ENCODE data around the gene ZNF546.
A peak's percentile ranks its signal among the peaks of the same experiment; 100 is the strongest.

ZNF546 gene

GRCh38 chr19:39969681-39970424 lies 27.0 kb upstream of the ZNF546 start:
- Mint-ChIP-seq H3K9me3 (no peaks in the 10 kb centered on the region), H3K36me3 (ENCODE audit: insufficient read depth) (peaks cover 38% of the 10 kb centered on the region), H3K4me1 (ENCODE audit: low read depth in 2 of 2) (peaks cover 37 to 43% of the 10 kb centered on the region in 2 donors), H3K27ac (peak overlapping the region; percentile 98), H3K4me3 (peak overlapping the region; percentile 95 to 96), H3K27me3 (no peaks in the 10 kb centered on the region)
- ATAC-seq (replicated peaks): no peak
- DNase-seq: peak in 1 of 3 experiments; percentile 20

GRCh38 chr19:39970425-39970674 lies 26.5 kb upstream of the ZNF546 start:
- peaks cover 37 to 43% of the 10 kb centered on the region in 2 donors for H3K4me1 Mint-ChIP-seq (ENCODE audit: low read depth in 2 of 2)
- peak; percentile 18 for ATAC-seq (replicated peaks)
- H3K36me3 Mint-ChIP-seq (ENCODE audit: insufficient read depth): peaks cover 38% of the 10 kb centered on the region
- no peaks in the 10 kb centered on the region for H3K27me3 Mint-ChIP-seq
- peak overlapping the region; percentile 95 to 96 for H3K4me3 Mint-ChIP-seq
- no peaks in the 10 kb centered on the region for H3K9me3 Mint-ChIP-seq
- peak overlapping the region; percentile 98 for H3K27ac Mint-ChIP-seq
- DNase-seq: no peak

- H3K36me3 Mint-ChIP-seq (ENCODE audit: insufficient read depth): peaks cover 41% of the 10 kb centered on the region
- H3K4me1 Mint-ChIP-seq (ENCODE audit: low read depth in 2 of 2): peaks cover 37 to 43% of the 10 kb centered on the region in 2 donors
- peak within 1 kb of the TSS; percentile 98 for H3K27ac Mint-ChIP-seq
- ATAC-seq (replicated peaks) (peak; percentile 93), DNase-seq (peak; percentile 98)
- H3K9me3 Mint-ChIP-seq: no peaks in the 10 kb centered on the region
- H3K4me3 Mint-ChIP-seq: peak within 1 kb of the TSS; percentile 95 to 96
- H3K27me3 Mint-ChIP-seq: no peaks in the 10 kb centered on the region
These were observed 26.0 kb upstream of the ZNF546 start, which contains the start of gene PSMC4 for GRCh38 chr19:39970675-39971379. Gene PSMC4 (plus strand): TSS chr19:39971165. CDS start chr19:39971203, 38 bp downstream.

- no peak for DNase-seq
- H3K4me1 Mint-ChIP-seq (ENCODE audit: low read depth in 2 of 2): peaks cover 37 to 43% of the 10 kb centered on the region in 2 donors
- H3K4me3 Mint-ChIP-seq: peak overlapping the region; percentile 95 to 96
- H3K36me3 Mint-ChIP-seq (ENCODE audit: insufficient read depth): peaks cover 47% of the 10 kb centered on the region
- H3K27ac Mint-ChIP-seq: peak overlapping the region; percentile 98
- no peaks in the 10 kb centered on the region for H3K27me3 Mint-ChIP-seq
- H3K9me3 Mint-ChIP-seq: no peaks in the 10 kb centered on the region
- ATAC-seq (replicated peaks): no peak
These were observed 25.4 kb upstream of the ZNF546 start for GRCh38 chr19:39971380-39972035.

- Mint-ChIP-seq H3K9me3 (no peaks in the 10 kb centered on the region), H3K27me3 (no peaks in the 10 kb centered on the region), H3K4me1 (ENCODE audit: low read depth in 2 of 2) (peaks cover 29 to 35% of the 10 kb centered on the region in 2 donors), H3K4me3 (no peak overlapping the region), H3K27ac (peak overlapping the region in 1 of 2 donors; percentile 55), H3K36me3 (ENCODE audit: insufficient read depth) (peaks cover 74% of the 10 kb centered on the region)
- ATAC-seq (replicated peaks) (no peak), DNase-seq (no peak)
These were observed 22.3 kb upstream of the ZNF546 start for GRCh38 chr19:39974377-39975155.

GRCh38 chr19:39982883-39983282 lies 14.0 kb upstream of the ZNF546 start:
- Mint-ChIP-seq H3K36me3 (ENCODE audit: insufficient read depth) (peaks cover 37% of the 10 kb centered on the region), H3K27ac (no peak overlapping the region), H3K4me1 (ENCODE audit: low read depth in 2 of 2) (peaks cover 0 to 8% of the 10 kb centered on the region in 2 donors), H3K4me3 (no peak overlapping the region), H3K27me3 (no peaks in the 10 kb centered on the region), H3K9me3 (peaks cover 4 to 11% of the 10 kb centered on the region in 2 donors)
- ATAC-seq (replicated peaks) (no peak), DNase-seq (no peak)

GRCh38 chr19:39983695-39984300 lies 13.1 kb upstream of the ZNF546 start:
- Mint-ChIP-seq H3K27me3 (no peaks in the 10 kb centered on the region), H3K4me3 (no peak overlapping the region), H3K27ac (no peak overlapping the region), H3K9me3 (peaks cover 4 to 11% of the 10 kb centered on the region in 2 donors), H3K36me3 (ENCODE audit: insufficient read depth) (peaks cover 29% of the 10 kb centered on the region), H3K4me1 (ENCODE audit: low read depth in 2 of 2) (peaks cover 0 to 6% of the 10 kb centered on the region in 2 donors)
- ATAC-seq (replicated peaks): no peak
- no peak for DNase-seq

- ATAC-seq (replicated peaks): no peak
- no peak overlapping the region for H3K4me3 Mint-ChIP-seq
- peaks cover 4 to 11% of the 10 kb centered on the region in 2 donors for H3K9me3 Mint-ChIP-seq
- no peak for DNase-seq
- H3K27me3 Mint-ChIP-seq: no peaks in the 10 kb centered on the region
- H3K36me3 Mint-ChIP-seq (ENCODE audit: insufficient read depth): peaks cover 11% of the 10 kb centered on the region
- no peak overlapping the region for H3K27ac Mint-ChIP-seq
- peaks cover 13 to 14% of the 10 kb centered on the region in 2 donors for H3K4me1 Mint-ChIP-seq (ENCODE audit: low read depth in 2 of 2)
These were observed 10.2 kb upstream of the ZNF546 start for GRCh38 chr19:39986643-39987042.

- Mint-ChIP-seq H3K9me3 (peaks cover 4 to 11% of the 10 kb centered on the region in 2 donors), H3K27ac (no peak overlapping the region), H3K27me3 (no peaks in the 10 kb centered on the region), H3K36me3 (ENCODE audit: insufficient read depth) (peaks cover 6% of the 10 kb centered on the region), H3K4me1 (ENCODE audit: low read depth in 2 of 2) (peaks cover 15 to 17% of the 10 kb centered on the region in 2 donors), H3K4me3 (no peak overlapping the region)
- no peak for ATAC-seq (replicated peaks)
- DNase-seq: no peak
These were observed 9.7 kb upstream of the ZNF546 start for GRCh38 chr19:39987167-39987566.

- Mint-ChIP-seq H3K27ac (no peak overlapping the region), H3K27me3 (no peaks in the 10 kb centered on the region), H3K9me3 (peaks cover 4 to 11% of the 10 kb centered on the region in 2 donors), H3K4me1 (ENCODE audit: low read depth in 2 of 2) (peaks cover 18 to 21% of the 10 kb centered on the region in 2 donors), H3K4me3 (no peak overlapping the region), H3K36me3 (ENCODE audit: insufficient read depth) (peaks cover 4% of the 10 kb centered on the region)
- ATAC-seq (replicated peaks) (no peak), DNase-seq (no peak)
These were observed 9.3 kb upstream of the ZNF546 start for GRCh38 chr19:39987596-39987995.

- no peak overlapping the region for H3K27ac Mint-ChIP-seq
- peaks cover 34 to 40% of the 10 kb centered on the region in 2 donors for H3K4me1 Mint-ChIP-seq (ENCODE audit: low read depth in 2 of 2)
- H3K27me3 Mint-ChIP-seq: no peaks in the 10 kb centered on the region
- peaks cover 19% of the 10 kb centered on the region for H3K36me3 Mint-ChIP-seq (ENCODE audit: insufficient read depth)
- H3K9me3 Mint-ChIP-seq: peaks cover 0 to 1% of the 10 kb centered on the region in 2 donors
- no peak for ATAC-seq (replicated peaks)
- DNase-seq: no peak
- no peak overlapping the region for H3K4me3 Mint-ChIP-seq
These were observed 3.3 kb upstream of the ZNF546 start for GRCh38 chr19:39993605-39994004.

- Mint-ChIP-seq H3K27ac (no peak overlapping the region), H3K36me3 (ENCODE audit: insufficient read depth) (peaks cover 19% of the 10 kb centered on the region), H3K9me3 (peaks cover 0 to 1% of the 10 kb centered on the region in 2 donors), H3K4me3 (no peak overlapping the region), H3K27me3 (no peaks in the 10 kb centered on the region), H3K4me1 (ENCODE audit: low read depth in 2 of 2) (peaks cover 31 to 40% of the 10 kb centered on the region in 2 donors)
- ATAC-seq (replicated peaks) (no peak), DNase-seq (no peak)
These were observed 2.5 kb upstream of the ZNF546 start for GRCh38 chr19:39994361-39994760.
